Panc1 (cell line): ENCODE measurements around the gene TRIM54.

ENCODE experiments used
- POLR2AphosphoS5 ChIP-seq: IDR thresholded peaks from 2 replicates; pipeline ENCODE4 v1.6.1; 2012; ENCODE audit warnings: mild to moderate bottlenecking, low read depth, low read length, moderate library complexity
- SIN3A ChIP-seq: IDR thresholded peaks from 2 replicates; pipeline ENCODE4 v1.6.1; 2012; ENCODE audit warnings: low read depth, mild to moderate bottlenecking, low read length, moderate library complexity, borderline replicate concordance; ENCODE audit not compliant: insufficient read depth
- TF ChIP-seq, protein P1 (sequence below): fragments of 450-650 bp; IDR thresholded peaks from 2 replicates; pipeline ENCODE4 v1.5.1; 2017; ENCODE audit warnings: mild to moderate bottlenecking
- TF ChIP-seq, protein P2 (sequence below), 2 experiments: IDR thresholded peaks; 2 replicates each; pipeline ENCODE4 v1.6.1; 2011 to 2012; ENCODE audit warnings: low read depth in 2 of 2, control low read depth in 1 of 2, low read length in 1 of 2, mild to moderate bottlenecking in 1 of 2, moderate library complexity in 1 of 2; ENCODE audit not compliant: insufficient read depth in 1 of 2

- TF ChIP-seq POLR2AphosphoS5 (no peak), SIN3A (no peak)
- TF ChIP-seq, protein P1, sequence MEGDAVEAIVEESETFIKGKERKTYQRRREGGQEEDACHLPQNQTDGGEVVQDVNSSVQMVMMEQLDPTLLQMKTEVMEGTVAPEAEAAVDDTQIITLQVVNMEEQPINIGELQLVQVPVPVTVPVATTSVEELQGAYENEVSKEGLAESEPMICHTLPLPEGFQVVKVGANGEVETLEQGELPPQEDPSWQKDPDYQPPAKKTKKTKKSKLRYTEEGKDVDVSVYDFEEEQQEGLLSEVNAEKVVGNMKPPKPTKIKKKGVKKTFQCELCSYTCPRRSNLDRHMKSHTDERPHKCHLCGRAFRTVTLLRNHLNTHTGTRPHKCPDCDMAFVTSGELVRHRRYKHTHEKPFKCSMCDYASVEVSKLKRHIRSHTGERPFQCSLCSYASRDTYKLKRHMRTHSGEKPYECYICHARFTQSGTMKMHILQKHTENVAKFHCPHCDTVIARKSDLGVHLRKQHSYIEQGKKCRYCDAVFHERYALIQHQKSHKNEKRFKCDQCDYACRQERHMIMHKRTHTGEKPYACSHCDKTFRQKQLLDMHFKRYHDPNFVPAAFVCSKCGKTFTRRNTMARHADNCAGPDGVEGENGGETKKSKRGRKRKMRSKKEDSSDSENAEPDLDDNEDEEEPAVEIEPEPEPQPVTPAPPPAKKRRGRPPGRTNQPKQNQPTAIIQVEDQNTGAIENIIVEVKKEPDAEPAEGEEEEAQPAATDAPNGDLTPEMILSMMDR = no peak
- TF ChIP-seq, protein P2, sequence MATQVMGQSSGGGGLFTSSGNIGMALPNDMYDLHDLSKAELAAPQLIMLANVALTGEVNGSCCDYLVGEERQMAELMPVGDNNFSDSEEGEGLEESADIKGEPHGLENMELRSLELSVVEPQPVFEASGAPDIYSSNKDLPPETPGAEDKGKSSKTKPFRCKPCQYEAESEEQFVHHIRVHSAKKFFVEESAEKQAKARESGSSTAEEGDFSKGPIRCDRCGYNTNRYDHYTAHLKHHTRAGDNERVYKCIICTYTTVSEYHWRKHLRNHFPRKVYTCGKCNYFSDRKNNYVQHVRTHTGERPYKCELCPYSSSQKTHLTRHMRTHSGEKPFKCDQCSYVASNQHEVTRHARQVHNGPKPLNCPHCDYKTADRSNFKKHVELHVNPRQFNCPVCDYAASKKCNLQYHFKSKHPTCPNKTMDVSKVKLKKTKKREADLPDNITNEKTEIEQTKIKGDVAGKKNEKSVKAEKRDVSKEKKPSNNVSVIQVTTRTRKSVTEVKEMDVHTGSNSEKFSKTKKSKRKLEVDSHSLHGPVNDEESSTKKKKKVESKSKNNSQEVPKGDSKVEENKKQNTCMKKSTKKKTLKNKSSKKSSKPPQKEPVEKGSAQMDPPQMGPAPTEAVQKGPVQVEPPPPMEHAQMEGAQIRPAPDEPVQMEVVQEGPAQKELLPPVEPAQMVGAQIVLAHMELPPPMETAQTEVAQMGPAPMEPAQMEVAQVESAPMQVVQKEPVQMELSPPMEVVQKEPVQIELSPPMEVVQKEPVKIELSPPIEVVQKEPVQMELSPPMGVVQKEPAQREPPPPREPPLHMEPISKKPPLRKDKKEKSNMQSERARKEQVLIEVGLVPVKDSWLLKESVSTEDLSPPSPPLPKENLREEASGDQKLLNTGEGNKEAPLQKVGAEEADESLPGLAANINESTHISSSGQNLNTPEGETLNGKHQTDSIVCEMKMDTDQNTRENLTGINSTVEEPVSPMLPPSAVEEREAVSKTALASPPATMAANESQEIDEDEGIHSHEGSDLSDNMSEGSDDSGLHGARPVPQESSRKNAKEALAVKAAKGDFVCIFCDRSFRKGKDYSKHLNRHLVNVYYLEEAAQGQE (IDR thresholded peaks at IDR 0.05; ENCODE audit: insufficient read depth in 1 of 2, low read depth in 2 of 2, low read length in 1 of 2) = no peak
Observed at GRCh38 chr2:27290549-27290948, 8.3 kb downstream of the TRIM54 start.
